HG03066 (cell line): Measurements from ENCODE around the gene TMEM240.
"Not testable (repeated sequence)": the region's sequence is repeated elsewhere in the genome, so short reads cannot be mapped to it uniquely, and the experiment has no call there.

Source experiments
- ATAC-seq: cut with Tn5 transposase; IDR thresholded peaks from one replicate; pipeline ENCODE4 v1.9.1; 2021; ENCODE audit warnings: low read depth; ENCODE audit not compliant: unreplicated experiment

Gene TMEM240

DNA sequence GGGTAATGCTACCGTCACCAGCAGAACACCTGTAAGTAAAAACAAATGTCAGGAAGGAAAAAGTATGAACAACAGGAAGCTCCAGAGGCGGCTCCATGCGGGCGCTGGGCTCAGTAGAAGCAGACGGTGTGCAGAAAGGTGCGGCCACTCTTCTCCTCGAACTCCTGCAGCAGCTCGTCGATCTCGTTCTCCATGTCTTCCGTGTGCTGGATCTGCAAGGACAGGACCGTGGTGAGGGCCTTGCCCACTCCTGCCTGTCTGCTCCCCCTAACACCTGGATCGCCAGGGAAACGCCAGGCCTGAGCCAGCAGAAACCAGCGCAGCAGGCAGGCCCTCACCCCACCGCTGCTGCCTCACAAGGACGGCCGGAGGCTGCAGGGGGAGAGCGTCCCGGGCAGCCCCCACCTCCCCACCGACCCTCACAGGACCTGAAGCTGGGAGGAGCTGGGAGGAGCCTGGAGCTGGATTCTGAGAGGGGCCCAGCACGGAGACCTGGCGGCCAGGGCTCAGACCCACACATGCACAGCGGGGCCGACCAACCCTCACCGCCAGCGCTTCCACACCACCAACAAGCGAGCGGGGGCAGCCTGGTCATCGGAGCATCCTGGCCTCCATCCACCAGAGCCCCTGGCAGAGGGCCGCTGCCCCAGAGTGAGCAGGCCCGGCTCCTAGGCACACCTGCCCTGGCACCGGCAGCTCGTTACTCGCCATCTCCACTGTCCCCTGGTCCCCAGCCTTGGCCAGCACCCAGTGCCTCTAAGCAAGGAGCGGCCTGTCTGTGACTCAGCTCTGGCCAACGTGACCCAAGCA is 1.7 kb upstream of the TMEM240 start:
- ATAC-seq = no peak

DNA sequence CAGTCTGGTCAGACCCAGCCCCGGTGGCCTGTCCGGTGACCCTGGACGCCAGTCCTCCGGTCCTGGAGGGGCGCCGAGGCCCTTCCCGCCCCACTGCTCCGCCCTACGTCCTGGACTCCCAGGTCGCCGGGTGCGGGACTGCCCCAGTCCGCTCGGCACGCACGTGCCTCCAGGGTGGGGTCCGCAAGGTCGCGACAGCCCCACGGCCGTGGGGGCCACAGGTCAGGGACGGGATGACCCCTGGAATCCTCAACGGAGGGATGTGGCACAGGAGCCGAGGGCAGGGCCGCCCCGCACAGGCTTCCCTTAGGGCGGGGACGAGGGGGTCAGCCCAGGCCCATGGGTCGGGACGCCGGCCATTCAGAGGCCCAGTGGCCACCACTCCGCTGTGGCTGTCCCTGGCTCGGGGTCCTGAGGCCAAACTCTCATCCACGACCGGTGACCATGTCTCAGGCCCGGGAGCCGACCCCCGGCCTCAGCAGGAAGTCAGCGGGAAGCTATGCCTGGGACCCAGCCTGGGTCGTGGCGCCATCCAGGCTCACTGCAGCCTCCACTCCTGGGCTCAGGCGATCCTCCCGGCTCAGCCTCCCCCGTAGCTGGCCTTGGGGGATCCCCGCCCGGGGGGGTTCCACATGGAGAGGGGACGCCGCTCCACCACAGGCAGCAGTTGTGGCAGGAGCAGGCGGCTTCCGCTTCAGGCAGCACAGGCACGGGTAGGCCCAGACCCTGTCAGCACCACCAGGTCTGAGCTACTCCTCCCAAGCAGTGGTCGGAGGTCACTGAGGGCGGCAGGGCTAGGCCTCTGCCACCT is 599 bp upstream of the TMEM240 start:
- ATAC-seq = no peak

- ATAC-seq = no peak
These were observed 924 bp downstream of the TMEM240 start for GRCh38 chr1:1539310-1540089.

- no peak for ATAC-seq
These were observed 1.5 kb downstream of the TMEM240 start for GRCh38 chr1:1538989-1539309.

DNA sequence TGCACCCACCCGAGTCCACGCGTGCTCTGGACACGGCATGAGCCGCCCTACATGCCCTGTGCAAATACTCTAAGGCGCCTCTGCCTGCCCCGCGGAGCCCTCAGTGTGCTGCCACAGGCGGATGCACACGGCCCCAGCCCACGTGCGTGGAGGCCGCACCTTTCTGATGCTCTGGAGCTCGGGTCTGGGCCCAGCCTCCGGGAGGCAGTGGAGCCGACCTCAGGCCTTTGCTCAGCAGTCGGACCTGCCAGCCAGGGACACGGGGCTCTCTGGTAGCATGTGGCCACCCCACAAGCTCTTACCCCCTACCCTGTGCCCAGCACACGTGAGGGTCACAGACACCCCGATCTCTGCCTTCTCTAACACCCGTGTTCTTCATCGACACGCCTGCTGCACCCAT is 2.1 kb downstream of the TMEM240 start:
- no peak for ATAC-seq

- no peak for ATAC-seq
These were observed 2.7 kb downstream of the TMEM240 start for GRCh38 chr1:1537626-1538250.

DNA sequence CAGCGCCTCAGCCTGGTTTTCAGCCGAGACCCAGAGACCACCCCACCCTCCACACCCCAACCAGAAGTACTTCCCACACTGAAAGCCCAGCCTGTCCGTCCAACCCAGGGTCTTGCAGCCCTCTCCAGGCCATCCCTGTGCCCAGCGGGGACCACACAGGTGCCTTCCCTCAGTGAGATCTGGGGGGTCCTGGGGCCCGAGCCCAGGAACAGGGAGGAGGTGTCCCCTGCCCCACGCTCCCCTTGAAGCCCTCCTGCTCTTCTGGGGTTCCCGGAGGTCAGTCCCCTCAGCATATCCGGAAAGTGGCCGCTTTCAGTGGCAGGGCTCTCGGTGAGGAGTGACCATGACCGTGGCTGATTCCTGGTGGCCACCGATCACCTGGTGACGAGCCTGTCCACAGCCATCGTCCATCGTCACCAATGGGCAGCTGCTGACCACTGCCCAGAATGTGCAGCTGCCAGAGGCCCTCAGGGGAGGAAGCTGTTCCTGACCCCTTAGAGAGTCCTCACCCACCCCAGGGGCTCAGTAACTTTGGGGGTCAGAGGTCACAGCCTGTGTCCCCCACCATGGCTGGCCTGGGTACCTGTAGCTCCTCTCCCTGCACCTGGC is 3.4 kb downstream of the TMEM240 start:
- no peak for ATAC-seq

GRCh38 chr1:1536019-1536937 is 4.1 kb downstream of the TMEM240 start:
- ATAC-seq = no peak

DNA sequence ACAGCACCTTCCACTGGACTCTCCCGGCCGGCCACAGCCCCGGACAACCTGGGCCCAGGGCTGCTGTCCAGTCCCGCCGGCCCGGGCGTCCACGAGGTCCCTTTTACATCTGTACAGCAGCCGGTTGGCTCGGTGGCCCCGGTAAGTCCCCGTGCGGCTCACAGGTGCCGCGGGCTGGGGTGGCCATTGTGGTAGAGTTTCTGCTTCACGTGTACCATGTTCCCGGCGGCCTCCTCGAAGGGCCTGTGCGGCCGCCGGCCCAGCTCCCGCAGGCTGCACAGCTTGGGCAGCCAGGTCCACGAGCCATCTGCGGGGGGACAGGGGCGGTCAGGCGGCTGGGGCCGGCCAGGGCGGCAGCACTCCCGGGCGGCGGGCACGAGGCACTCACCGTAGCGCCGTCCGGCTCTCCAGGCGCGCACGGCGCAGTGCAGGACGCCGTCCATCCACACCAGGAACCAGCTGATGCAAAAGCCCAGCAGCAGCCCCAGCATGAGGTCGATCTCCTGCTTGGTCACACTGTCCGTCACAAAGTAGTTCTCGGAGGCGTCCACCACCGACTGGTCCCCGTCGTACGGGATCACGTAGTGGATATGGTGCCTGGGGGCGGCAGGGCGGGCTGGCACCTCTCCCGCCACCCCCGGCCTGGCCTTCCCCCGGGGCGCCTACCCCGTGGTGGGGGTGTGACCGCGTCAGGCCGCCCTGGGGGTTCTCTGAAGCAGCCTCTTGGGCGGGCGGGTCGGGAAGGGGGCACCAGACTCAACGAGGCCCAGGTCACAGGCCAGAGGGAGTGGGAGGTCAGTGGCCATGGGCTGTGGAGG is 5.0 kb downstream of the TMEM240 start:
- ATAC-seq = no peak

DNA sequence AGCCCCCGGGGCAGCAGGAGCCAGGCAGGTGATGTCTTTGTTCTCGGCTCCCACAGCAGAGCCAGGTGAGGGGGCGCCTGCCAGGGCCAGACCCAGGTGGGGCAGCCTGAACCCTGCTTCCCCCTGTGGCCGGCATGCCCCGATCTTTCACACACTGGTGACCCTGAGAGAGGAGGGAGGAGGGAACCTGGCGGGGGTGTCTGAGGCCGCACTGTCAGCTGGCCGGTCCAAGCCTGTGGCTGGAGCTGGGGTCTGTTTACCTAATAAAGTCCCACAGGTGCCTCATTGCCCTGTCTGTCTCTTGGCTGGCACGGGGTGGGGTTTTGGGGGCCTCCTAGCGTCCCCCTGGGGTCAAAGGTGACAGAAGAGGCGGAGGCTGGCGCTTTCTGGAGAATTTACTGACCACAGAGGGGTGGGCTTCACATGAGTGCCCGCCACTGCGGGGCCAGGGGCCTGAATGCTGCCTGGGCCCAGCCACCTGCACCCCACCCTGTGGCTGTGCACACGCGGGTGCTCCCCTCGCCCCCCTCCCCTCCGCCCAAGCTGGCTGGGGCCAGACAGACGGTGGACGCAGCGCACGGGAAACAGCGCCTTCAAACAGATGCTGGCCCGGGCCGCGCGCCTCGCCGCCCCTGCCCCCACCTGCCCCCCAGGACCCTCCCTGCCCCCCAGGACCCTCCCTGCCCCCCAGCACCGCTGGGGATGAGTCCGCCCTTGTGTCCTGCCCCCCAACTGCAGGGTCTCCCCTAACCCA is 5.8 kb downstream of the TMEM240 start:
- ATAC-seq = no peak

- not testable (repeated sequence) for ATAC-seq
These were observed 6.5 kb downstream of the TMEM240 start for GRCh38 chr1:1533894-1534291.

GRCh38 chr1:1533176-1533893 is 7.1 kb downstream of the TMEM240 start:
- ATAC-seq = not testable (repeated sequence)

DNA sequence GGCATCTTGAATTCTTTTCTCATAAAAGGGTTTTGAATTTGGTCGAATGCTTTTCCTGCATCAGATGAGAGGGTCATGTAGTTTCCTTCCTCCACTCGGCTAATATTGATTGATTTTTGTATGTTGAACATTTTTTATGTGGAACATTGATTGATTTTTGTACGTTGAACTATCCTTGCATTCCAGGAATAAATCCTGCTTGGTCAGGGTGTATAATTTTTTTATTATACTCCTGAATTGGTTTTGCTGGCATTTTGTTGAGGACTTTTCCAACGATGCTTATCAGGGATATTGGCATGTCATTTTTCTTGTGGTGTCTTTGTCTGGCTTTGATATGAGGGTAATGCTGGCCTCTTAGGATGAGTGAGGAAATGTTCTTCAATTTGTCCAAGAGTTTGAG is 8.5 kb downstream of the TMEM240 start:
- ATAC-seq = no peak

GRCh38 chr1:1529936-1530335 is 10.5 kb downstream of the TMEM240 start:
- ATAC-seq = no peak

DNA sequence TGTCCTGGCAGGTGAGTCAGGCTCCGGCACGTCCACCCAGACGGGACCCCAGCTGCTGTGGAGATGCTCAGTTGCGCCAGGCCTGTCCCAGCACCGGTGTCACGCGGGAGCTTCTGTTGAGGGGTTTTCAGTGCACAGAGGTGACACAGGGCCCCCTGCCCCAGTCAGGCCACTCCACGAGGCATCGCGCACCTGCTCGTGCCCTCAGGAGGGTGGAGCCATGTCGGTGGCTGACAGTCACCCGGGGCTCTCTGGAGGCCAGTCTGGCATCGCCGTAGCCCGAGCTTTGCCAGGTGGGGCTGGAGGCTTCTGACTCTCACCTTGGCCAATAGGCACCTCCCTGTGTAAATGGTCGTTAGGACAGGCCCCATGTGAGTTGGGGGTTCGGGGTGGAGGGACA is 11.1 kb downstream of the TMEM240 start:
- no peak for ATAC-seq

DNA sequence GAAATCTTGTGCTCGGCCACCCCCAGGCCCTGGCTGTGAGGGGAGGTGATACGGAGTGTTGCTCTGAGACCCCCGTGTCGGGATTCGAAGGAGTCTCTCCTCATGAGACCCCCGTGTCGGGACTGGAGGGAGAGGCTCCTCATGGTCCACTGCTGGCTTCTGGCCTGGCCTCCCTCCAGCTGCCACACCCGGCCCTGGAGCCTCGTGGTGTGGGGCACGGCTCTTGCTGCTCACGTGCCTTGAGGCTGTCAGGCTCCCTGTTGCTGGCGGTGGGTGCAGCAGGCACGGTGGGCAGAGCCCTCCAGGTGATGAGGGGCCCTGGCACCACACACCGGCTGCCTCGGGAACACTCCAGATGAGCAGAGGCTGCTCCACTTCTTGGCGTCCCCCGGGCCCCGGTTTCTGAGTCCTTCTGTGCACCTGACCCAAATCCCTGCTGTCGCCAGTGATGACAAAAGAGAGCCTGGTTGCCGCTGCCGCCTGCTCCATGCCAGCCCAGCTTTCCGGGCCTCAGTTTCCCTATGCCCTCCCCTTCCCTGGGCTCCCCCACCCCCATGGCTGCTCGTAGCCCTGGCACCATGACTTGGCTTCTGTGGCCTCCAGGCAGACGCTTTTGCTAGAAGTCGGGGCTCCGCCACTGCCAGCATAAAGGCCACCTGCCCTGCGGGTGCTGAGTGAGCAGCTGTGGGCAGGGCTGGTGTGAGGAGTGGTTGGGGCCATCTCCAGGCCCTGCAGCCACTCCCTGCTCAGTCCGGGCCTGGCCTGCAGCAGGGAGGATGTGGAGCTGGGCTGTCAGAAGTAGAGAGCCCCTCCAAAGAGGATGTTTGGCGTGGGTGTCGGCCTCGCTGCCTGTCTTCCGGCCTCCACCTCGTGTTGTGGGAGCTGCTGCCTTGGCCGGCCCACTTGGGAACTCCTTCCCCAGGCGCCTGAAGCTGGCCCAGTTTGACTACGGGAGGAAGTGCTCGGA is 11.8 kb downstream of the TMEM240 start:
- ATAC-seq = no peak
